Stimulated activated CD4-positive, alpha-beta T cell treated with anti-CD3 and anti-CD28 coated beads, Interleukin-1b, Interleukin-23, amount 100 ng/mL, for 1 hour (primary cell): ENCODE measurements around the gene CPM.
"Not testable (repeated sequence)": the region's sequence is repeated elsewhere in the genome, so short reads cannot be mapped to it uniquely, and the experiment has no call there.

Experiments used
- DNase-seq, 2 donors: peaks; one replicate each; pipeline ENCODE4 v3.0.0-alpha.2; 2020; ENCODE audit warnings: low read depth in 2 of 2

CPM gene

DNA sequence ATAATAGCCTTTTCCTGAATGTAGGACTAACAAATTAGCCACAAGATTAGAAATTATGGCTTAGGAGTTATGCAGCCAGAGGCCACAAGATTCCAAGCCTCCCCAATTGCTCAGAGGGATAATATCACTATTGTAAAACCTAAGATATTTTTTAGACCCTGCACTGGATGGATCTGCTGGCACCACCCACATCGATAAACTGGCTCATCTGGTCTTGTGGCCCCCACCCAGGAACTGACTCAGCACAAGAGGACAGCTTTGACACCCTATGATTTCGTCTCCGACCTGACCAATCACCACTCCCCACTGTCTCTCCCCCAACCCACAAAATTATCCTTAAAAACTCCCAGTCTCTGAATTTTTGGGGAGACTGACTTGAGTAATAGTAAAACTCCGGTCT is 54.7 kb downstream of the CPM start:
- DNase-seq, result no peak

DNA sequence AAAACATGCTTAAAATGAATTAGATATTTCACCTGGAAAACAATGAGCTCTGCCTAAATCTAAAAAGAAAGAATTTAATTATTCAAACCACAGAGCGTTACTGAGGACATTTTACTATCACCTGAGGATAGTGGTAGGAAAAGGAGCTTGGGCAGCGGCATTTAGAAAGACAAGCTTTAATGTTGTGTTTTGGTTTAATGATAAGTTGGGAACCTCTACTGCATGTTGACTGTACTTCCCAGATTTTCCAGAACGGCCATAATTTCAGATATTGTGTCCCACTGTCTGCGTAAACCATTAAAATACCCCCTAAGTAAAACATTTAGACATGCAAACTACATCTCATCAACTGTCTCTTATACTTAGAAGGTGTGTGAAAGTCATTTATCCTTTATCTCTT is 55.4 kb downstream of the CPM start:
- DNase-seq, result no peak

DNA sequence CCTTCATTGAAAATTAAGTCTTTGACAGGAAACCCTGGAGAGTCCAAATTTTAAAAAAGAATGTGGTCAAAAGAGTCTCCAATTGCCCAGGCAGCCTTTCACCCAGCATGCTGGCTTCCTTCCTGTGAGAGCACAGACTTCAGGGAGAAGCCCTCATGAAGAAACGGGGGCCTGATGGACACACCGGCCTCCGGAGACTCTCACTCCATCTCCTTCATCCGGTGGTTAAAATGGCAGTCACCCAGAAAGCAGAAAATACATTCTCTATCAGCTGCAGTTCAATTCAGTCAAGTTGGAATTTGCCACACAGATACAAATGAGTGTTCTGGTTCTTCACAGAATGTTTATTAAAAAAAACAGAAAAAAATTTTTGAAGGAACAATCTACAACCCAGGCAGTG is 56.5 kb downstream of the CPM start:
- no peak for DNase-seq

DNA sequence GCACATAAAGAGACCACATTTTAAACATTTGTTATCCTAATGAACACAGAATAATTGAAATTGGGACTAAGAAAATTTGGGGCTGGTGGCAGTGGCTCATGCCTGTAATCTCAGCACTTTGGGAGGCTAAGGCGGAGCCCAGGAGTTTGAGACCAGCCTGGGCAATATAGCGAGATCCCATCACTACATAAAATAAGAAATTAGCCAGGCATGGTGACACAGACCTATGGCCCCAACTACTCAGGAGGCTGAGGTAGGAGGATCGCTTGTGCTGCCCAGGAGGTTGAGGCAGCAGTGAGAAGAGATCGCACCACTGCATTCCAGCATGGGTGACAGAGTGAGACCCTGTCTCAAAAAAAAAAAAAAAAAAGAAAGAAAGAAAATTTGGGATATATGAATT is 59.7 kb downstream of the CPM start:
- no peak for DNase-seq

DNA sequence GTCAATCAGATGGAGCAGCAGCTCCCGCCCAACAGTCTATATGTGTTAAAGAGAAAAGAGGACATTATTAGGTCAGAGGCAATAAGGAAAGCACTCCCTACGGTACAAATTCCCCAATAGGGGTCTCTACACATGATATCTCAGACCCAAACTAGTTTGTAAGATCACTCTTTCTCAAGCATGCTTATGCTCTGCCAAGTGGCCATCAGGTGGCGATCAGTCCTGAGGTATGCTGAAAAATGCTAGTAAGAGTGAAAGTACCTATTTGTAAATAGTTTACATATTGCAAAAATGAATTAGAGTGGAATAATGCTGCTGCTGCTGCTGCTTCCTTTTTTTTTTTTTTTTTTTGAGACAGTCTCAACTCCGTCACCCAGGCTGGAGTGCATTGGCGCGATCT is 61.0 kb downstream of the CPM start:
- no peak for DNase-seq

DNA sequence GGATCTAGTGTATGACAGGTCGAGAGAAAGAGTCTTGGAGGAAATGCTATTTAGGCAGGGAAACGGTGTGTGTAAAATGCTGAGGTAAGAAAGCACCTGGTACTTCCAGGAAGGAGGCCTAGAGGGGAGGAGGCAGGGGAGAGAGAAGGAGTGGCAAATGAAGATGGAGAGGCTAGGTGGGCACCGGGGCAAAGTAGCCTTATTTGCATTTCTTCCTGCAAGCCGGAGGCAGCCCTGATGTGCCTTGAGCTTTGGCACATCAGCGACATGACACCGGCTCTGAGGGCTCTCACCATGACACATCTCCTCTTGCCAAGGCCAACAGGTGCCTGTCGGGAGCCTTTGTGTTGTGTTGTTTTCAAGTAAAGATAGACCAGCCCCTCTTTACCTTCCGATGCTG is 61.6 kb downstream of the CPM start:
- no peak for DNase-seq

DNA sequence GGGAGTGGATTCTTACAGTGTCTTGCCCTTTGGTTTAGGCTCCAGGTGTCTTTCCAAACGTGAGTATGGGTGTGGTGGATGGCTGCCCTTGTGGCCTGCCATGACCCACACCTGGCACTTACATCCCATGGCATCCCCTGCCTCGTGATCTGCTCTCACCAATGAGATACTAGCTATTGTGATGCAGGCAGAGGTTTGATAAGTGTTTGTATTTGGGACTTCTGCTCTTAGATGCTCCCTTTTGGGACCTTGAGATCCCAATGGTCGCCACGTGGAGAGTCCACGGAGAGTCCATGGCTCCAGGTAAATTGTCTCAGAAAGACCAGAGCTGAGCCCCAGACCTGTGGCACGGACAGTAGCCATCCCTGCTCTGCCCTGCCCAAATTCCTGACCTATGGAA is 62.5 kb downstream of the CPM start:
- no peak for DNase-seq

DNA sequence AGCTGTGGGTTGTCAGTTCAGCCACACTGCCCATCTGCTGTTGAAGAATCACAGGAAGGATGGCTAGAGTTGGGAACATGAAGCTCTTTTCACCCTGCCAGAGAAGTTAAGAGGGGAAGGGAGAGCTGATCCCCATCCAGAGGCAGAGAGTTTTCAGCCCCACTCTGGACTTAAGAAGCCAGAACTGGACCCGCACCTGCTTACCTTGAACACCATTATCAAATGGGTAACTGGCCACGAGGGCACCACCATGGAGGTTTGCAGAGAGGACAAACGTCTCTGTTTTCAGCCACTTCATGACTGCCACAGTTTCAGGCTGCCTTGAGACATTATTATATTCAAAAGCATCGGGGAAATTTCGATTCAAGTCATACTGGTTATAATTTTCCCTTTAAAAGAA is 63.0 kb downstream of the CPM start:
- no peak for DNase-seq

DNA sequence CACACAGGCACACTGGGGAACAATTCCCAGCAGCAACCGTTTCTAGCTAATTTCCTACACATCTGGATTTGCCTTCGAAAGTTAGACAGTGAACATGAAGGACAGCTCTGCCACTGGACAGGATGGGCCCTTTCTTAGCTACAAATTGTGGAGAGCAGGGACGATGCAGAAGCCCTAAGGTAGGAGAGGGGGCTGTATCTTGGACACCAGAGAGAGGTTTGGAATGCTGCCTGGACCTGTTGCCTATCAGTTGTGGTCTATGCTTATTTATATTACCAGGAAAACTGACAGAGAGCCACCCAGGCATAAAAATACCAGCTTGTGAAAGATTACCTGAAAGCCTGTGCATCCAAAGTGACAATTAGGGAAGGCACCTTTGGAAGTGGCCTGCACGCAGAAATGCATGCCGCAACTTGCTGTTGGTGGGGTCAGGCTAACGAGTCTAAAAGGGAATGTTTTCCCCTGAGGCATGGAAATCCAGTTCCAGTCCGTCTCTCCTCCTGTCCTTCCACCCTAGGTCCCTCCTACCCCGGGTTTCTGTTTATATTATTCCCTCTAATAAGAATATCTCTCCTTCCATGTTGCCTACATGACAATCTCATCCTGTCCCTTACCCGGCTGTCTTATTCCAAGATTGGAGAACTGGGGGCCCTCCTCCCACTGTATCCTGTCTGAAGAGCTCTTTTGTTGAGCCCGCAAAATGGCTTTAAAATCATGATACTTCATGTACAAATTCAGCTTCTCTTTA is 64.8 kb downstream of the CPM start:
- no peak for DNase-seq

DNA sequence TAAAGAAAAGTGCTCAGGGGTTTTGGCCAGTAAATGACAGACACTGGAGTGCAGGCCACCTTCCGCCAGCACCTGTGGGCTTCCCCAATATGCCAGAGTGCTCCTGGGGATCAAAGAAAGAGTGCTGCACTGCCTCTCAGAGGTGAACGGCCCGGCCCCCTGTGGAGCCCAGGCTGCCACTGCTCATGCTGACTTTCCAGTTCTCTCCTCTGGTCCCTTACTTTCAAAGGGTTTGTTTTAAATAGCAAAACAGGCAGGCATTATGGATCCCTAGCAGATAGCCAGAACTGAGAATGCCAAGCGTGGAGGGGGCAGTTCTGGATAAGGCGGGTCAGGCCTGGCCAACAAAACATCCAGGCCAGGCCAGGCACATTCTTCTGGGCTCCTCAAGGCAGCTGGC is 65.4 kb downstream of the CPM start:
- no peak for DNase-seq

DNA sequence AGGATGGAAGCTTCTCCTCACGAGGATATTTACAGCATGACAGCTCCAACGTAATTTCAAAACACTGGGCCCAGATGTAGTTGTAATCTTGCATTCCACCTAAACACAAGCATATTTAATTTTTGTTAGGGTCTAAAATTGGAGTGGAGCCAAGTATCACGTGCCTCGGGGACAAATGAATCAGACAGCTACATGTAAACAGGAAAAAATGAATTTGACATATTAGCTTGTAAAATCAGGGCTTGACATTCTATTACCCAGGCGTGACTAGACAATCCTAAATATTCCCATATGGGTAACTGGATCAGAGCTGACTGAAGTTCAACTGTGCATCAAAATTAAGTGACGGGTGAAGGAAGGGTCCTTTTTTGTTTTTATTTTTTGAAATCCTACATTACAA is 66.0 kb downstream of the CPM start:
- DNase-seq, result no peak

DNA sequence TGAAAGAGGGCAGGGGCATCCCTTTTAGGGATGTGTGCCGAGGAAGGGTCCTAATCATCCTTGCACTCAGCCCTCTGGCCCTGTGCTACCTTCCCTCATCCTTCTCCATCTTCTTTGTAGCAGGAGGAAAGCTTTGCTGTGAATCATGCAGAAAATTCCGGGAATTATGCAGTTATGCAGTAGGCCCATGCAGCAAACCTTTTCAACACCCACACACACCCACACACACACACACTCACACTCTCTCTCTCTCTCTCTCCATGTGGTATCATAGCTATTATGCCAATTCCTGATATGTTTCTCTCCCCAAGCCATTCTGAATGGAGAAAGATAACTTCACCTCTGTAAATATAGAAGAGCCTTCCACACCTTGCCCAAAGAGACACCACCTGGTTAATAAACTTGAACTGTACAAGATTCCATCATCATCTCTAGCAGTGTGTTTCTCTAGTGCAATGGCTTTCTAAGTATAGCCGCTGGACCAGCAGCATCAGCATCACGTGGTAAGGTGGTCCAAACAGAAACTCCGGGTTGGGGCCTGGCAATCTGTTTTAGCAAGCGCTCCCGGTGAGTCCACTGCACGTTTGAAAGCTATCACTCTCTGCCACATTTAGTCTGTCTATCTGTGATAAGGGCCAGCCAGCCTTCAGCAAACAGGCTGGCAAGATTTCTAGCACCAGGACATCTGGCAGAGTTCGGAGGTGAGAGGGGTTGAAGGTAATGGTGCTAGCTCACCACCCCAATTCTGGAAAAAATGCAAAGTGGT is 67.4 kb downstream of the CPM start:
- DNase-seq, result no peak

DNA sequence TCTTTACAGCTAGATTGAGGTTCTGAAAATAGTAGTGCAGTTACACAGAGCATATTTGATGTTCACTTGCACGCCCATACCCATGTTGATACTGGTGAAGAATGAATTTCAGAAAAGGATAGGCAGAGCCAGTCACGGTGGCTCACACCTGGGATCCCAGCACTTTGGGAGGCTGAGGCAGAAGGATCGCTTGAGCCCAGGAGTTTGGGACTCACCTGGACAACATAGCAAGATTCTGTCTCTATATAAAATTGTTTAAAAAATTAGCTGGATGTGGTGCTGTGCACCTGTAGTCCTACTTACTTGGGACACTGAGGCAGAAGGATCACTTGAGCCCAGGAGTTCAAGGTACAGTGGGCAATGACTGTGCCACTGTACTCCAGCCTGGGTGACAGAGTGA is 68.4 kb downstream of the CPM start:
- no peak for DNase-seq

DNA sequence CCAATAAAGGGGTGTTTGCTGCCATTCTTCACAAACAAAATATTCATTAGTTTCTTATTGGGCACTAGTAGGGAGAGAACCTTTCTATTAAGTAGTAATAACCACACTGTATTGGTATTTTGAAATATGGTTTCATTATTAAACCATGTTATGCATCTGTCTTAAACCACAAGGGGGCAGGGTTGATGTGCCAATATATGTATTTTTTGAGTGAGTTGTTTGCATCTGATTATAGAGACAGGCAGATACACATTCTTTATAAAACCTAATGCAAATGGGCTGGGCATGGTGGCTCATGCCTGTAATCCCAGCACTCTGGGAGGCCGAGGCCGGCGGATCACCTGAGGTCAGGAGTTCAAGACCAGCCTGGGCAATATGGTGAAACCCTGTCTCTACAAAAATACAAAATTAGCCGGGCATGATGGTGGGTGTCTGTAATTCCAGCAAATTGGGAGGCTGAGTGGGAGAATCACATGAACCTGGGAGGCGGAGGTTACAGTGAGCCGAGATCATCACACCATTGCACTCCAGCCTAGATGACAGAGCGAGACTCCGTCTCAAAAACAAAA is 69.0 kb downstream of the CPM start:
- not testable (repeated sequence) for DNase-seq

DNA sequence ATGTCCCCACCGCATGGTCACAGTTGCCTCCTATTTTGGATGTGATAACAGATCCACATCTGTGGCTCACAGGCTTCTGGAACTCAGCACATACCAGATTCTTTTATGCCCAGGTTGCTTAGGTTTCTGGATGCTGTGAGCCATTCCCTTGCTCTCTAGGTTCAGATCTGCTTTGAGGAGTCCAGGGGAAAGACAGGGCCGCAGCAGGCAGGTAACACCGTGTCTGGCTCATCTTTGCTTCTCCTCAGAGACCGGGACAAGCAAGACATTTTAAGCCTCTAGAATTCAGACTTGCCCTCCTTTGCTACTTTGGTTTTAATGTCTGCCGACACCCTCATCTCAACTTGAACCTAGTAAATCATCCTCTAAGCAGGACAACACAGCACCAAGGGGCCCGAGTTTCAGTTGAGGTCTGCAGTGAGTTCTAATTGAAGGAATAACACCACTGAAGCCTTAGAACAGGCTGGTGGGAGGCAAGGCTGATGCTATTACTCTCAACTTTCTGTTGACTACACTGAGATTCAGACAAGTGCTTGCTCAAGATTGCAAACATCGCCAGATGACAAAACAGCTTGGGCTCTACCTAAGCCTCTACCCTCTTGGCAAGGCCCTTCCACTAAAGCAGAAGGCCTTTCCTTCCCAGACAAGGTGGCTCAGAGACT is 69.7 kb downstream of the CPM start:
- no peak for DNase-seq

DNA sequence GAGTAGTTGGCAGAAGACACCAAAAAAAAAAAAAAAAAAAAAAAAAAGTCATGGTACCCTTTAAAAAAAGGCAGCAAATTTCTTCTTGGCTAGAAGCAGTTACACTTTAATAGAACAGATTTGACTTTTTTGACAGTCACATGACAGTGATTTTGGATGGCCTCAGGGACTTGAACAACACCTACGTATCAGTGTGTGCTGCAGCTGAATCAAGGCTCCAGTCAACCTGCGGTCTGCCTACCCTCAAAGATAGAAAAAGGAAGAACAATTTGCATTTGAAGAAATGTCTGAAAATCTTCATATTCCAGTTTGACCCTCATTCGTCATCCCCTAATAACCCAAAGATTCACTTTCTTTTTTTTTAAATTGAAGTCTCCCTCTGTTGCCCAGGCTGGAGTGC is 71.1 kb downstream of the CPM start:
- DNase-seq, result no peak

DNA sequence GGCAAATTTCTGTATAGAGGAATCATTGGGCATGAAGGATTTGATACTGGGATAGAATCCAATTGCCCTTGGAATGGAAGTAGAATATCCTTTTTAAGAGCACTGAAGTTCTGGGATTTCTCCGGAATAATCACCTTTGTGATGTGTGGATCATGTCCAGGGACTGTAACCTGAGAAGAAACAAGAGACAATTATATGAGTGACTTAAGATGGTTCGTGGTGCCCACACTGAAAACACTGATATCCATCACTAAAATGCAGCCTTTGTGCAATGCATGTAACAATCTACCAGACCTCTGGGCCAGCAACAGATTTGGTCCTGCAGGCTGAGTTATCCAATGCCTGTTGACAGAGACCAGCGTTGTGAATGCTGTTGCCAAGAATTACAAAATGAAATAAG is 76.5 kb downstream of the CPM start:
- no peak for DNase-seq

DNA sequence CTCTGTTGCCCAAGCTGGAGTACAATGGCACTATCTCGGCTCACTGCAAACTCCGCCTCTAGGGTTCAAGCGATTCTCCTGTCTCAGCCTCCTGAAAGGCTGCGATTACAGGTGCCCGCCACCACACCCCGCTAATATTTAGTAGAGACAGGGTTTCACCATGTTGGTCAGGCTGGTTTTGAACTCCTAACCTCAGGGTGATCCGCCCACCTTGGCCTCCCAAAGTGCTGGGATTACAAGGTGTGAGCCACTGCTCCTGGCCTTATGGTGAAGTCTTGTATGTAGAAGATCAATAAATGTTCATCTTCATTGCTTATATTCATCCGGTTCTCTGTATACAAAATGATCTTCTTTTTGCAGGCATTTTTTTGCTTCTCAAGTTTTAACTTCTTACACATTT is 77.2 kb downstream of the CPM start:
- no peak for DNase-seq

DNA sequence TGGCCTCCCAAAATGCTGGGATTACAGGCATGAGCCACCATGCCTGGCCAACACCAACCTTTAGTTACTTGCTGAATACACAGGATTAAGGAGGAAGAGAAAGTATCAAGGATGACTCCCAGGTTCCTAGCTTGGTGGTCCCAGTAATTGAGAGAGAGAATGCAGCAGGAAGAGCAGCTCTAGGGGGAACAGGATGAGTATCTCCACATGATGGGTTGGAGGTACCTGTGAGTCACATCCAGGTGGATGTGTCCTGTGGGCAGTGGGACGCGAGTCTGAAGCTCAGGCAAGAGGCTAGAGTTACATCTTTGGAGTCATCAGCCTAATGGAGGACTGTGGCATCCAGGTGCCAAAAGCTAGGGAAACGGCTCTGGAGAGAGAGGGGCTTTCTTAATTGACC is 77.9 kb downstream of the CPM start:
- no peak for DNase-seq

DNA sequence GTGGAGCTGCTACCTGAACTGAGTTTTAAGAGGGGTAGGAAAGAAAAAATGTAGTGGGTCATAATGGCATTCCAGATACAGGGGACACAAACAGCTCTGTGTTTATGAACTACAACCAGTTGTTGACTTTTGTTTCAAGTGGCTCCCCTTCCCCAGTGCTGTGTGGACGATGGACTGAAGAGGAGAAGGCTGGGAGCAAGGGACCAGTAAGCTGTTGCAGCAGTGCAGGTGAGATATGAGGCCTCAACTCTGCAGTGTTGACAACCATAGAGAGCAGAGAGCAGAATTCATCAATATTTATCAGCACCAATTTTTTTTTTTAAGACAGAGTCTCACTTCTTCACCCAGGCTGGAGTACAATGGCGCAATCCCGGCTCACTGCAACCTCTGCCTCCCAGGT is 78.4 kb downstream of the CPM start:
- no peak for DNase-seq

DNA sequence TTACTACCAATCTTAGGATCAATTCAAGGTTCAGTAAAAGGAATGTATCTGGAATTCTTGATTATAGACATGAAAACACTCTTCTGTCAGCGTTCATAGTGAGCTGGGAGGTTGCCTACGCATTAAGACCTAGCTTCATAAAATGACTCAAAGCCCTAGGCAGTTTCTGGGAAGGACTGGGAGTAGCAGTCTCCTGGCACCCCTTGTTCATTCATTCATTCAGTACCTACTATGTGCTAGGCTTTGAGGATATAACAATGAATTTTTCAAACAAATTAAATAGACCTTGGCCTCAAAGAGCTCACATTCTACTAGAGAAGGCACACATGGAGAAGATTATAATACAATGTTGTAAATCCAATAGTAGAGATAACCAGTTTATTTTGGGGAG is 78.9 kb downstream of the CPM start:
- no peak for DNase-seq

DNA sequence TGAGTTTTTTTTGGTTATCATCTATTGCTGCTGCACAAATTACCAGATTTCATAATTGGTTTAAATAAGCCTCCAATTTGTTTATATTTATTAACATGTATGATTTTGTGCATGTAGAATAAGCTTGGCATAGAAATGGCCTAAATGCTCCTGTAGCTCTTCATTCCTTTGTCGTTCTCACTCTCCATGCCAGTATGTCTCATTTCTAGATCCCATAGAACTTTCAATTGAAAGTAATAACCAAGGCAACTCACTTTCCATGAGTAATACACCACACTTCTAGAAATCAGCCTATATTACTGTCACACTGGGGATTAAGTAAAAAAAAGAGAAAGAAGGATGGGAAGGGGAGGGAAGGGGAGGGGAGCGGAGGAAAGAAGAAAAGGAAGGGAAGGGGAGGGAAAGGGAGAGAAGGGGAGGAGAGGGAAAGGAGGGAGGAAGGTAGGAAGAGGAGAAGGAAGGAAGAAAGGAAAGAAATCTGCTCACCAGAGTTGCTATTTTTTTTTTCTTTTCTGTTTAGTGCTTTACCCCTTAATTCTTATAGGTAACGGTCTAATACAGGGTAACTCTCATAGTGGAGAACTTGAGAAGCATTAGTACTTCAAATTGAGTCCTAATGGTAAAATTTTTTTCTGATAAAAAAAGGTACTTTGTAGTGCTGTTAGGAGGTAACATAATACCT is 79.4 kb downstream of the CPM start:
- DNase-seq, result no peak
